Mucosa of stomach (tissue), 1 donor: ENCODE results near the gene BBX.

Experiments
- H3K27me3 ChIP-seq: one replicate; pipeline ENCODE4 v1.7.0; 2013; ENCODE audit warnings: mild to moderate bottlenecking, low read length; ENCODE audit not compliant: control insufficient read depth, insufficient read depth
- H3K36me3 ChIP-seq: one replicate; pipeline ENCODE4 v1.7.0; 2013; ENCODE audit warnings: low read length; ENCODE audit not compliant: control insufficient read depth, insufficient read depth
- H3K4me1 ChIP-seq: one replicate; pipeline ENCODE4 v1.7.0; 2013; ENCODE audit warnings: mild to moderate bottlenecking, low read length; ENCODE audit not compliant: control insufficient read depth, insufficient read depth
- H3K4me3 ChIP-seq: one replicate; pipeline ENCODE4 v1.7.0; 2013; ENCODE audit warnings: low read length
- H3K9ac ChIP-seq: one replicate; pipeline ENCODE4 v1.7.0; 2013; ENCODE audit warnings: mild to moderate bottlenecking, low read length, moderate library complexity
- H3K9me3 ChIP-seq: one replicate; pipeline ENCODE4 v1.7.0; 2013; ENCODE audit warnings: mild to moderate bottlenecking, low read length, moderate library complexity; ENCODE audit not compliant: control insufficient read depth
- donor health status: Pancreatic carcinoma.

The BBX gene

DNA sequence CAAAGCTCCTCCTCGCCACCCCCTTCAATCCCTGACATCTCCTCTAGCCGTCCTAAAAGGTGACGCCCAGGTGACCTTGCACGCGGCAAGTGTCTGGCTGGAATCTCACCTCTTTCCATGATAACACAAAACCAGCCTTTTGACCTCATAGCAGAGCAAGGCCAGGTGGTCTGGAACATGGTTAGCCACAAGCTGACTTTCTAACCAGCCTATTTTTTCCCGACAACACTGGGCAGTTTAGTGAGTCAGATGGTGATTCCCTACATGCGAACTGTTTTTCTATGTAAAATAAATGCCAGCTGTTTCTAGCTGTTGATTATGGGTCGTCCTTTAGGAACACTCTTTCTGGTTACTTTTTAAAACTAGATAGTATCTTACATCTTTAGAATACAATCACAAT lies 325.0 kb downstream of the BBX start:
- H3K9me3 ChIP-seq, result no peaks in the 10 kb centered on the region
- H3K4me1 ChIP-seq, result peaks cover 12% of the 10 kb centered on the region
- no peak overlapping the region for H3K4me3 ChIP-seq
- H3K36me3 ChIP-seq, result no peaks in the 10 kb centered on the region
- no peaks in the 10 kb centered on the region for H3K27me3 ChIP-seq
- no peak overlapping the region for H3K9ac ChIP-seq

DNA sequence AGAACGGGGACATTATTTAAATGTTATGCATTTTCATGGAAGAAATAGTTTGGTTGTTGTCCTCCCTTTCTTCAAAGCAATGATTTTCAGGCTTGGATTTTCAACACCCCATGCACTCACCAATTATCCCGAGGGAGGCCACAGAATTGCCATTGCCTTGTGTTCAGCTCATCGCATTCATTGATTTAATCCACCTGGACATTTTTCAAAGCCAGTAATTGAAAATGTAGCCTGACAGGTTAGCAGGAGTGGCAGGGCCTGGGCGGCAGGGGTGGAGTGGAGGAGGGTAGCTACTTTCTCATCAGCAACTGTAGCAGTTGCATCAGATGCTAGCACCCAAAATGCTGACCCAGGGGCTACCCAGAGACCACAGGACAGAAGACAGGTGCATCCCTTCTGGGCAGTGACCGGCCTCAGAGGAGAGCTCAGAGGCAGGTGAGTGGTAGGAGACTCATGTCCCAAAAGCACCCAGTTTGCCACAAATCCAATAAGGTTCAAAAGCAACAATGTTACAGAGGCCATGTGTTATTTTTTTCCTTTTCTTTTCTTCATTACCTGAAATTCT lies 325.7 kb downstream of the BBX start:
- Histone ChIP-seq H3K4me1 (peaks cover 12% of the 10 kb centered on the region), H3K4me3 (no peak overlapping the region), H3K27me3 (no peaks in the 10 kb centered on the region), H3K9me3 (no peaks in the 10 kb centered on the region), H3K36me3 (no peaks in the 10 kb centered on the region), H3K9ac (no peak overlapping the region)

DNA sequence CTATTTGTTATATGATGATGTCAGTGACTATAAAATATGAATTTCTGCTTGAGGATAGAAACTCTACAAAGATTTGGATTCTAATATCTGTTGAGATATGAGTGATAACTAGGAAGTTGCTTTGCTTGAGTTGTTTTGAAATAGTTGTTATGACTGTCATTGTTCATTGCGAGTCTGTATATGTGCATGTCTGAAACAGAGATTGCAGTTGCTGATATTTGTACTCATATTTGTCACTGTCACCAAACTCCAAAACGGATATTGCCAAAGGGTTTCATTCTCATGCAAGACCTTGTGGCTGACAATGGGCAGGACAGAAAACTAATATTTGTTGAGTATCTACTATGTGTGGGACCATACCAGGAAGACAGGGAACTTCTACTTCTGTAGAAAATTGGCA lies 327.9 kb downstream of the BBX start:
- Histone ChIP-seq H3K27me3 (no peaks in the 10 kb centered on the region), H3K9ac (no peak overlapping the region), H3K36me3 (no peaks in the 10 kb centered on the region), H3K9me3 (no peaks in the 10 kb centered on the region), H3K4me3 (no peak overlapping the region), H3K4me1 (peaks cover 11% of the 10 kb centered on the region)

DNA sequence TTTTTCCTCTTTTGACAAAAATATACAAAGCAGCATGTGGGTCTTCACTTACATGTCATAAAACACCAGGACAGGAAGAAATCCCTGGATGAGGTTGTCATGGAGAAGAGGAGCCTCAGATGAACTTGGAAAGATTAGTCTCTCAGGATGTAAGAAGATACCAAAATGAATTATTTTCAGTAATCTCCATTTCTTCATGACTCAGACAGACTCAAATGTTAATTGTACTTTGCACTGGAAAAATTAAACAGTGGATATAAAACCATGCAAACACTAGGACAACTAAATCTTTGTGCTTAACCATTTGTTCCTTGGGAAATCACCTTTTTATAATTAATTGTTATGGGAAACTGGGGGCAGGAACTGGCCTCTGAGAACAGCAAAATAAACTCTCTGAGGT lies 331.1 kb downstream of the BBX start:
- H3K4me3 ChIP-seq, result no peak overlapping the region
- H3K9ac ChIP-seq, result no peak overlapping the region
- no peaks in the 10 kb centered on the region for H3K9me3 ChIP-seq
- no peaks in the 10 kb centered on the region for H3K4me1 ChIP-seq
- no peaks in the 10 kb centered on the region for H3K36me3 ChIP-seq
- no peaks in the 10 kb centered on the region for H3K27me3 ChIP-seq

DNA sequence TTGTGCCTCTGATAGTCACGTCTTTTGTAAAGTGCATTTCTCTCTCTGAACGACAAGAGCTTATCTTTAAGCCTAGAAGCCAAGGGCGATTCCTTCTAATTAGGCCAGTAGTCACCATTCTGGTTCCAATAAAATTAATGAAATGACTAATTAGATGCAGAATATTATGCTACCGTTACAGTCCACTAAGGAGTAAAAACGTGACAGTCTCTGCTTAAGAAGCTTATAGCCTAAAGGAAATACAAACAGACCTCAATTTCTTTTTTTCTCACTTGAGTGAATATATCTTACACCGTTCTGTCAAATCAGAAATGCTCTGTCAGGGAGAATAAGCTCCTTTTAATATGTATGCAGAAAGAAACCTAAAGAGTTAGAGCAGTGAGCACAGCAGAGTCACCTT lies 332.0 kb downstream of the BBX start:
- Histone ChIP-seq H3K36me3 (no peaks in the 10 kb centered on the region), H3K4me1 (no peaks in the 10 kb centered on the region), H3K27me3 (no peaks in the 10 kb centered on the region), H3K9me3 (no peaks in the 10 kb centered on the region), H3K4me3 (no peak overlapping the region), H3K9ac (no peak overlapping the region)

DNA sequence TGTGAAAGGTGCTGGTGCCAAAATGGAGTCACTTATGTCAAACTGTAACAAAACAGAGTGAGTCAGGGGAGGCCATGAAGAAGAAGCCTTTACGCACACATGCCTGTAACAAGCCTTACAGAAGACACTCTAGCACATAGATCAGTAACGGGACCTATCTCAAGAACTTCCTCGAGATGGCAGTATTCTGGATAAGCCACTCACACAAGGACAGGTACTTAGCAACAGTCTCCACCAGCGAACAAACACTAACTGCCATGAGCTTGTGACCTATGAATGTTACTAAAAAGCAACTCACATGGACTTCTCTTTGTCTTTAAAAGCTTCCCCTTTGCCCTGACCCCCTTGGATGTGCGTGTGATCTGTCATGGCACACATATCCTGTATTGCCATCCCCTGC lies 332.9 kb downstream of the BBX start:
- no peak overlapping the region for H3K4me3 ChIP-seq
- H3K9ac ChIP-seq, result no peak overlapping the region
- H3K27me3 ChIP-seq, result no peaks in the 10 kb centered on the region
- H3K9me3 ChIP-seq, result no peaks in the 10 kb centered on the region
- no peaks in the 10 kb centered on the region for H3K4me1 ChIP-seq
- no peaks in the 10 kb centered on the region for H3K36me3 ChIP-seq

DNA sequence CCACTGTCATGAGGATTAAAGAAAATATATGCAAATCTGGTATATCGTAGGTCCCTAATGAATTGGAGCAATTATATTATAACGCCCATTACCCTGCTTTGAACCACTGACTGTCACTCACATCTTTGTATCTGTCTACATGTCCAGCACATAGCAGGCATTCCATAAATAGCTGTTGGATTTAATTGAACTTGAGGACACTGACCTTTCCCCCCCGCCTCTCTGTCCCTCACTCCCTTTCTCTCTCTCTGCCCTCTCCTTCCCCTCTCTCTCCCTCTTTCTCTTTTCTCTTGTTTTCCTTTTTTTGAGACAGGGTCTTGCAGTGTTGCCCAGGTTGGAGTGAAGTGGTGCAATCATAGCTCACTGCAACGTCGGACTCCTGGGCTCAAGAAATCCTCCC lies 335.1 kb downstream of the BBX start:
- Histone ChIP-seq H3K36me3 (no peaks in the 10 kb centered on the region), H3K4me3 (no peak overlapping the region), H3K9me3 (no peaks in the 10 kb centered on the region), H3K9ac (no peak overlapping the region), H3K27me3 (no peaks in the 10 kb centered on the region), H3K4me1 (no peaks in the 10 kb centered on the region)

DNA sequence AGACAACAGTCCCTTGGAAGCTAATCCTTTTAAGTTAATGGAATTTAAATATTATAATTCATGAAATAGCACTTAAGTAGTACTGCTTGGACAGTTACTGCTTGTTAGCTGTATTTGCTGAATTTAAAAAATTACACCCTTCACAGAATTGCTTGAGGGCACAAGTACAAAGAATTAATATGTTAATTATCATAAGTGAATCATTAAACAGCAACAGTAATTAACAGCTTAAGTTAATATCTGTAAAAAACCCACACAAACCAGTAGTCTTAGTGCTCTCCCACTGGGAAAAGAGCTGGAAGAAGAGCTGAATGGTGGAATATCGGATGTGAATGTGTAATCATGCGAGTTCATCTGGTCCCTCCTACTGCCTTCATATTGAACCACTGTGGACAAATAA lies 336.1 kb downstream of the BBX start:
- no peak overlapping the region for H3K9ac ChIP-seq
- H3K27me3 ChIP-seq, result no peaks in the 10 kb centered on the region
- no peaks in the 10 kb centered on the region for H3K9me3 ChIP-seq
- H3K36me3 ChIP-seq, result no peaks in the 10 kb centered on the region
- no peaks in the 10 kb centered on the region for H3K4me1 ChIP-seq
- H3K4me3 ChIP-seq, result no peak overlapping the region
